Eye (tissue), 1 donor: ENCODE data around the gene TOX2.
A peak's percentile ranks its signal among the peaks of the same experiment; 100 is the strongest.

Experiments
- DNase-seq: peaks from one replicate; pipeline ENCODE4 v3.0.0-alpha.2; 2015

Gene TOX2

DNA sequence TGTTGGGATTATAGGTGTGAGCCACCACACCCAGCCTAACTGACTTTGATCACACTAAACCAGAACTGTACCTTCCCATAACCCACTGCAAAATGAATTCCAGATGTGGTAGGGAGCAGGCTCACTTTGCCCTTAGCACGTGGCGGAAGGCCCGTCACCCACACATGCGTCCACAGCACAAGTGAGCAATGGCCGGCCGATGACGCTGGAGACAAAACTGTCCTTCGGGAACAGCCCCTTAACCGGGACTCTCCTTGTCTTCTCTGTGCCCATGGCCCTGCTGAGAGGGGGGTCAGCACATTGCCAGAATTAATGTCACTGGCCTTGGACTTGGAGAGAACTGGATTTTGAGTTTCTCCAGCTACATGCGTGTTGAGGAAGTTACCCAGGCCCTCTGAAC is 107.2 kb downstream of the TOX2 start:
- DNase-seq = no peak

DNA sequence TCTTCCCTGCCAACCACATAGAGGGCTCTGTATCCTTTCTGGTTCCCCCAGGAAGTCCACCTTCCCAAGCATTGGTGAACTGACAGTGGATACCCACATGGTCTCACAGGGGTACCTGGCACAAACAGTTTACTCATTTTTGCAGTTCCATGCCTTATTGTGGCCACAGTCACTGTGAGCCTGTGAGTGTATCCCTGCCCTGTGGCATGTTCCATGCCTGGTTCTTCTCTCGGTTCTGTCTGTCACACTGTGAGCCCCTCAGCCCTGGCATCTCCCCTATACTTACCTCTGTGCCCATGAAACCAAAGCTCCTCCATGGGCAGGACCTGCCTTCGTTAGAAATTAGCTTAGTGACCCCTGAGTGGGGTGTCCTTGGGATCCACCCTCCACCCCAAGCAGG is 107.8 kb downstream of the TOX2 start:
- no peak for DNase-seq

DNA sequence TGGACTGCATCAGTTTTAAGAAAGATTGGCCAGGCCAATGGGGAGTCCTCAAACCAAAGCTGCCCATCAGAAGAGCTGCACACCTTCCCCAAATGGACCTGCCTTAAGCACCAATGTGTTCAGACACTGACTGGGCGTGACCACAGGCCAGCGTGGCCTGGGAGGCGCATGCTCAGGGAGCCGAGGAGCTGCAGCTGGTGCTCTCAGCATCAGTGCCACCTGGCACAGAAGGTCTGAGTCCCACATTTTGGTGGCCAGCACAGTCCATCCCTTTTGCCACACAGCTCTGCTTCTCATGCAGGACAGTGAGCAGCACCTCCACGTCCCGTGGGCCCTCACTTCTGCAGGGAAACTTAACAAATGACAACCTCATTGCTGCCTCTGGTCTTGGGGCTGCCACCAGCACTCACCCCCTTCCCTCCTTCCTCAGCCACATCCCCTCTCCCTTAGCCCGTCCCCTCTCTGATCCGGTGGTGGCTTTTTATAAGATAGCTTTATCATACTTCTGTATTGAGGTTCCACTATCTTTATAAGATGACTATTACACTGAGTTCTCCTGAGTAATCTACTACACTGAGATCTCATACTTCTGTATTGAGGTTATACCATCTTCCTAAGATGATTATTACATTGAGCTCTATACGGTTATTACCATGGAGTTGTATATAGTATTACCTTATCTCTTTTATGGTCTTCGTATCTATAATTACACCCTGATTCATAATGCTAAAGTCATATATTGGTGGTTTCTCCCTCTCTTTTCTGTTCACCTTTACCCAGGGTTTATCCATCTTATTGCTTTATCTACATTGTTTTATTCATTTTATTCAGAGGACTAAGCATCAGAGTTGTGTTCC is 109.1 kb downstream of the TOX2 start:
- no peak for DNase-seq

DNA sequence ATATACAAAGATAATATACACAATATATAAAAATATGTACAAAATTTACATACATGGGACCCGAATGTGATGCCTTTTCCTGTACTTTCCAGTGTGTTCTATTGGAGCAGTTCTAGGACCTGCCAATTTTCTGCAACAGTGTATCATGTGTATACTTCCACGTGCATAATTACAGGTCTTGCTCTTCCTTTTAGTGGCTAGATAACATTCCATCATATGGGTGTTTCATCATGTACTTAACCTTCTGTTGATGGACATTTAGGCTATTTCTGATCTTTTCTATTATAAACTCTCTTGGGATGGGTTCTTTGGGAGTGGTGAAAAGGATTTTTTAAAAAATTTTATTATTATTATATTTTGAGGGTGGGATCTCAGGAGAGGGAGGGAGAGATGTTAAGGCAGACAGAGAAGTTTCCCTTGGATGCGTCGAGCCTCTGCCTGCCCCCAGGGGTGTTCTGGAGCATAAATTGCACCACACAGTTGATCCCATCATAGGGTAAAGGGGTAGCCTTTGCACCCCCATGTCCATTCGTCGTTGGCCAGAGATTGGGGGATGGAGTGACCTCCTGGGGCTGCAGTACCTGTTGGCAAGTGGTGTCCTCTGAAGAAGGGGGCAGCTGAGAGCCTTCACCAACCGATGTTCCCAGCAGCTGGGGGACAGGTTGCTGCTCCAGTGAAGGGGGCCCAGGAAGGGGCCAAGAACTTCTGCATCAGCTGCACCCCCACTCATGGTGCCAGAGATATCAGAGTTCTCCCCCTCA is 110.3 kb downstream of the TOX2 start:
- no peak for DNase-seq

DNA sequence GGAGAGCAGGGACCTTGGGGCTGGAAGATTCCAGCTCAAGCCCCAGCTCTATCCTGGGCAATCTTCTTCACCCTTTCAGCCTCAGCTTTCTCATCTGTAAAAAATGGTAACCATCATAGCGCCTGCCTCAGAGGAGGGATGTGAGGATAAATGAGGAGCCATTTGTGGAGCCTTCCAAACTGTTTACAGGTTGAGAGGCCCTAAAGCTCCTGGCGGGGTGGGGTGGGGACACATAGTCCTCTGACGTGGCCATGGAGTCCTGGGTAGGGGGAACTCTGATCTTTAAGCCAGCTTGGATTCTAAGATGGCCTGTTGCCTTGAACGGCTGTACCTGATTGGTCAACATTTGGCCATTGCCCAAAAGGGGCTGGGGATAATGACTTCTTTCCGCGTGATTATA is 111.1 kb downstream of the TOX2 start:
- DNase-seq = no peak

DNA sequence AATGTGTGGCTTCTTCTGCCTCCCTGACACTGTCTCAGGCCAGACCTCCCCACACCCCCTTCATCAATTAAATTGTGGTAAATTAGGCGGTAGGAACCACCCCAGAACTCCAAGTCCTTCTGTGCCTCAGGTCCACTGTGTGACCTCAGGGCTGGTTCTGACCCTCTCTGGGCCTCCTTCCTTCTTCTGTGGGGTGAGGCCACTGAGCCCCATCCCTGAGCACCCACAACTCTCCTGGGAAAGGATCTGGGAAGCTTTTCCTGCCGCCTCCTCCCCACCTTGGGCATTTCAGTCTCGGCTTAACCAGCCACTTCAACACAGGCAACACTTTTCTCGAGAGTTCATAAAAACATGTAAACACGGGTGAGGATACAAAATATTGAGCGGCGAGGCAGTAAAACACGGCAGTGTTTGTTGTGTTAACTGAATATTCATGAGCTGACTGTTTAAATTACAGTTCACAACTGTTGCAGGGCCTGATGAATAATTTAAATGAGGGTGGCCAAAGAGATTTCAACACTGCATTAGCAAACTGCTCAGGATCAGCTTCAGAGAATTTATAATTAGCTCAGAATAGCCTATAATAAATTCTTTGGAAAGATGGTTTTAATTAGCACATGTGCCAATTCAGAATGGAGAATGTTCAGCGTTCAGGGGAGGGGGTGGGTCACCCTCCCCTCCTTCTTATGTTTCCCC is 112.1 kb downstream of the TOX2 start:
- peak; percentile 35 for DNase-seq

DNA sequence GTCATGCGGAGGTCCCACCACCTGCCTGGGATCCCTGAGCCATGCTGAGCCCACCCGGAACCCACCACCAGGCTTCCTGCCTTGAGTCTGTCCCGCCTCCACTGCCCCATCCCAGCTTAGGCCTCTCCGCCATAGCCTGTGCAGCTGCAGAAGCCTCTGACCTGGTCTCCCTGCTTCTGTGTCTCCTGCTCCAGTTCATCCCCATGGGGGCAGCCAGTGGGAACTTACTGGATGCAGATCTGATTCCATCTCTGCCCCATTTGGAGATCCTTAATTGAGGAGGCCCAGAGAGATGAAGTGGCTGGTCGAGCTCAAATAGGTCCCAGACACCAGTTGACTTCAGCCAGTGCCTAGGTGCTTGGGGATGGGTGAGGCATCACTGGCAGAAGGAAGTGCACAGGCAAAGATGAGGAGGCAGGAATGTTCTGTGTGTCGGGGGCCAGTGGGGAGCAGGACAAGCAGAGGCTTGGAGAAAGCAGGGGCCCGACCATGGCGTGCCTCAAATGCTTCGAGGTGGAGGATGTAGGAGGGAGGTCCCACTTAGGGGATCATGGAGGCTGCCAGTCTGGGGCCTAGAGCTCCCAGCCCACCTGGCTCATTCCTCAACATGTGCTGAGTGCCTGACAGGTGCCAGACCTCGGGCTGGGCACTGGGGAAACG is 112.8 kb downstream of the TOX2 start:
- DNase-seq = no peak

DNA sequence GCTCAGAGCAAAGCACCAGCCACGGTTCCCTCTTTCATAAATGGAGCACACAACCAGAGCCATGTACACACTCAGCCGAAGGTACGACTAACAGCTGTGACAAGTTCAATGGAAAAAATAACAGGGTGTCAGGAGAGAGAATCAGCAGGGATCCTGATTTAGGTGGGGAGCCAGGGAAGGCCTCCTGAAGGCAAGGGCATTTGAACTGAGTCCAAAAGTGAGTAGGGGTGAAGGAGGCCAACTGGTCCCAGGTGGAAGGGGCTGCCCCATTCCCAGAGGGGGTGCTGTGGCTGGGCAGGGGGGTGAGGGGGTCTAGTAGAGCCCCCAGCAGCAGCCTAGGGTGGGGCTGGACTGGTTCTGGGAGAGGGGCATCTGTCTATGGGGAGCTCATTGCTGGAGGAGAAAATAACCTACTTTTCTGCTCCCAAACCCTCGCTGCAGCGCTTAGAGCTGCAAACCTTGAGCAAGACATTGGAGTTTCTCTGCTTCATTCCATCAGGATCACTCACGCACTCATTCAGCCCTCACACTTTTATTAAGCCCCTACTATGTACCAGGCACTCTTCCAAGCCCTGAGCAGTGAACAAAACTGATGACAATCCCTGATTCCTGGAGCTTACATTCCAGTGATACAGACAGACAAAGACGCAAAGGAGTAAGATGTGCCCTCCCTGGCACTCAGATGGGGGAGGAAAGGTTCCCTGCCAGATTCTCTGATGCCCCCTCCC is 113.5 kb downstream of the TOX2 start:
- no peak for DNase-seq

DNA sequence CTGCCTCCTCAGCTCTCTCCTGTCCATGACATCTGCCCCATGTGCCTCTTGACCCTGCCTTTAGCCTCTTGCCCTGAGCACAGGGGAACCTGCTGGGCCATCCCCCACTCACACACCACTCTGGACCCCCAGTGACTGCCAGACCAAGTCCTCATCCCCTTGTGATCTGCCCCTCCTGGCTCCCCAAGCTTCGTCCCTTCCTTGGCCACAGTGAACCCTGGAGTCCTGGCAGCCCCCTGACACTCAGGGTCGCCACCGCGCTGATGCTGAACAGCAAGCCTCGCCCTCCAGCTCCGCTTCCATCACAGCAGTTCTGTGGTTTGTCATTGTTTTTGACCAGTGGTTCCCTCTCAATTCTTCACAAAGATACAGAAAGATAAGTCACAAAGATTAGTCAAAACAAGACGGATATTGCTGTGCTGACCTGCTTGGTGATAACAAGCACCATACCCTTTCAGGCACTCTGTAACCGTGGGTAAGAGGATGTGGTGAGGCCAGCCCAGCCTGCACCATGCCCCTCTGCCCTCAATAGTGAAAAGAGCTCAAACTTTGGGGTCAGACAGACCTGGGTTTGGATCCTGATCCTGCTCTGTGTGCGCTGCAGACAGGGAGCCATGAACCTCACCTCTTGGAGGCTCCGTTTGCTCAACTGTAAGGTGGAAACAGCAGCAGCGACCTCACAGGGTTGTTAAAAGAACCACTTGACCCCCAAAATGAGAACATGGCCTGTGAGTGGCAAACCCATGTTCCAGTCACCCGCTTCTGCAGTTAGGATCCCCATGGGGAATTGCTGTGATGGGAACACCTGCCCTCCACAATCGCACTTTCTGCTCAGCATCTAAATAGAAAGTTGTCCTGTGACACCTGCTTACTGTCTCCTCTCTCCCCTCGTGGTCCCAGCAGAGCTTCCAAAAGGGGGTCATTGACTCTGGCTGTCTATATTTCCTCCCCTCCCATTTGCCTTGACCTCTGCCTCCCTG is 114.5 kb downstream of the TOX2 start:
- no peak for DNase-seq

DNA sequence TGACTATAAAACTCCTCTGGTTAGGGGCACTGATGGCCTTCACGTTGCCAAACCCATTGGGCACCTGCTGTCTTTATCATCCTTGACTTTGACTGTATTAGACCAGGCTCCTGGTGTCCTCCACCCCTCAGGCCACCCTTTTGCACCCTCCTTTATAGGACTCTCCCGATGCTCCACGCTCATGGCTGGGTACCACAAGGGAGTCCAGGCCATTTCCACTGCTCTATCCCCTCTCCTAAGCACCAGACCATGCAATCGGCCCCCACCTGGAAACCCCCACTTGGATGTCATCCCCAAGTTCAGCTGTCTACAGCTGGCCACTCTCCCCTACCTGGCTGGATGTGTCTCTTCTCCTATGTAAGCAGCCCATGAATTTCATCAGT is 115.2 kb downstream of the TOX2 start:
- no peak for DNase-seq

DNA sequence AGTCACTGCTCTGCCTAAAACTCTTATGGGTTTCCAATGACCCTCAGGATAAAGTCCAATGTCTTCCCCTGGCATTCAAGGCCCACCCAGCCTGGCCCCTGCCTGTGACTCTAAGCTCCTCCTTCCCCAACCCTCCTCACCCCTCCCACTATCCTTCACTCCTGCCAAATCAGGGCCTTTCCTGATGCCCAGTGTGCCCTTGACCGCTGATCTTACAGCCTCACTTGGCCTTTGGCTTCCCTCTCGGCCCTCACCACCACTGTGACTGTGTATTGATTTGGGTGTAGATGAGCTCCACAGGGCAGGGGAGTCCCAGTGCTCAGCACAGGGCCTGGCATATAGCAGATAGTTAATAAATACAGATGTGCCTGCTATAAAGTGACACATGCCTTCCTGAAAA is 115.7 kb downstream of the TOX2 start:
- DNase-seq = no peak

DNA sequence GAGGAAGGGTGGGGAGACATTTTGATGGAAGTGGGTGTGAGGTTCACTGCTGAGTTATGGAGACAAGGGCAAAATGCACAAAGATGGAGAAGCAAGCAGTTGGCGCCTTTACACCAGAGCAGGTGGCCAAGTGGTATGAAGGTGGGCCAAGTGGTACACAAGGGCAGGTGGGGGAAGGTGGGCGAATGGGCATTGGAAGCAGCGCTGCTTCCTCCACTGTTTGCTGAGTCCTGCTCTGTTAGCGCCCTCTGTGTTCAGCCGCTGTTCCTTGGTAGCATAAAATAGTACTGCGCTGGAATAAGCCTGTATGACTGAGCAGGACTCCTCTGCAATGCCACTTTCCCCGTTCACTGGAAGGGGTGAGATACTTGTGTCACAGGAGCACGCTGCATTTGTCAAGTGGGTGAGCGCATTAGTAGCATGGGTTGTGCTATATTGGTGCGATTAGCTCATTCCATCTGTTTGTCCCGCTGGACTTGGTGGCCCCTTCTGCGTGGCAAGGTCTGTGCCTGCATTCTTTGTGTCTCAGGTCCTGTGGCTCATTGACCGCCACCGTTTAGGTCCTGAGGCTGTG is 116.4 kb downstream of the TOX2 start:
- no peak for DNase-seq

DNA sequence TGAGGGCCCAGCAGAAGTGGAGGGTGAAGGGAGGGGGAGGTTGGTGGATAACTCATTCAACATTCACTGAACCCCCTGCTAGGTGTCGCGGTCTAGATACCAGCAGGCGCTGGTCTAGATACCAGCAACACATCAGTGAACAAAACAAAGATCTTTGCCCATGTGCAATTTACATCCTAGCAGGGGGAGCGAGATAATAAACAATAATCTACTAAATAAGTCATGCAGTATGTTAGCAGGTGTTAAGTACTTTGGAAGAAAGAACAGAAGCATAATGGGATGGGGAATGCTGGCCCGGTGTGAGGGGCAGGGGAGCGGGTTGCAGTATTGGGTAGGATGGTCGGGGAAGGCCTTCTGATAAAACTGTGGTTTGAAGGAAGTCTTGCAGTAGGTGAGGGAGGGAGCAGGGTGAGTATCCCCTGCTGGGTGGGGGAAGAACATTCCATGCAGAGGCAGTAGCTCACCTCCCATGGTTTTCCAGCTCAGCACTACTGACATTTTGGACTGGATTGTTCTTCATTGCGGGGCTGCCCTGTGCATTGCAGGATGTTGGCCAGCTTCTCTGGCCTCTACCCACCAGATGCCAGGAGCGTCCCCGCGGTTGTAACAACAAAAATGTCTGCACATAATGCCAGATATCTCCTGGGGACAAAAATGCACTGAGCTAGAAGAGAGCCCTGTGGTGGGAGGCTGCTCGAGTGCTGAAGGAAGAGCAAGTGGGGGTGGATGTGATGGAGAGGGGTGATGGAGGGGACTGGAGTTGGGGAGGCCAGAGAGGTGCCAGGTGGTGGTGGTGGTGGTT is 117.3 kb downstream of the TOX2 start:
- DNase-seq = no peak

DNA sequence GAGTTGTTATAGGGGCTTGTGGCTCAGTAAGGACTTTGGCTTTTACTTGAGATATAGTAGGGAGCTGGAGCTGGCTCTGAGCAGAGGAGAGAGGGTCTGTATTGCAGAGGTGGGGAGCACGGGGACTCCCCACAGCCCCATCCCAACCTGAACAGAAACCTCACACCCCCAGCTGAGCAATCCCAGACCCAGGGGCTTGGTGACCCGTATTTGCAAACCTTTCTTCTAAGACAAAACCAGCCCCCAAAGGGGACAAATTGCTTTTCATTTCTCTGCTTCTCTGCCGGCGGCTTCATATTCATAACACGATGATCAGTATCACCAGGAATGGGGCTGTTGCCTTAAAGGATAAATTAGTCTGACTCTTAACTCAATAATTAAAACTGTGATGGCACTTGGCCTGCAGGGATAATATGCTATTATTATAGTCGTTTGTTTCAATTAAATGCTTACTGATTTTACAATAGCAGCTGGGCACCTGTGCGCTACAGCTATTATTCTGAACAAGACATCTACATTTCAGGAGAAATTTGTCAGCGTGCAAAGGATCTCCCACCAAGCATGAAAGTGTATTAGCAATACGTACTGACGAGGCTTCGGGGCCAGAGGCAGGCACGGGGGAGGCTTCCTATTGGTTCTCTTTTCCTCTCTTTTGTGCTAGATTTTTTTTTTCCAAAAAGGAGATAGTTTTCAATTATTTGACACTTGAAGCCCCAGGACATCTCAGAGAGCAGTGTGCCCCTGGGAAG is 118.1 kb downstream of the TOX2 start:
- peak; percentile 41 for DNase-seq

DNA sequence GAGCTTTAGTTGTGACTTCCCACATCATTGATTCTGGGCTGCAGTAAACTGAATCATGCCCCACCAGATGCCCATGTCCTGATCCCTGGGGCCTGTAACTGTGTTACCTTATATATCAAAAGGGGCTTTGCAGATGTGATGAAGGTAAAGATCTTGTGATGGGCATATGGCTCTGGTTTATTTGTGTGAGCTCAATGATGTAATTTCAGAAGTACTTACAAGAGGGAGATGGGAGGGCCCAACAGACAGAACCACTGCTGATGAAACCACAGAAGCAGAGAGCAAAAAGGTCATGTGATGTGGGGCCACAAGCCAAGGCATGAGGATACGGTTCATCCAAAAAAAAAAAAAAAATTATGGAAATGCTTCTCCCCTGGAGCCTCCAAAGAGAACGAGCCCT is 118.7 kb downstream of the TOX2 start:
- no peak for DNase-seq

DNA sequence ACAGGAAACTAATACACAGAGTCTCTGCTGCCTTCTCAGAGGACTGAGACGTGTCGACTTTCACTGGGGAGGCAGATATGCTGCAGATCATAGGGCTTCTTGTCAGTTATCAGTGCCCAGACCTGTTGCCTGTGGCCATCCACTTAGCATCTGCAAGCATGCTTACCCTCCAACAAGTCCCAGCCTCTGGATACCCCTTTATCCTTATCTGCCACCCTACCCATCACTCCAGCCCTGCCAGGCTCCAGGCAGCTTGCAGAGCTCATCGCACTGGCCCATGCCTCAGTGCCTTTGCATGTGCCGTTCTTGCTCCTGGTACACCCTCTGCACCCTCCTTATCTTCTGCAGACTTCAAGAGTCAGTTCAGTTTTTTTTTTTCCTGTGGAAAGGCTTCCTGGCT is 119.2 kb downstream of the TOX2 start:
- DNase-seq = no peak

DNA sequence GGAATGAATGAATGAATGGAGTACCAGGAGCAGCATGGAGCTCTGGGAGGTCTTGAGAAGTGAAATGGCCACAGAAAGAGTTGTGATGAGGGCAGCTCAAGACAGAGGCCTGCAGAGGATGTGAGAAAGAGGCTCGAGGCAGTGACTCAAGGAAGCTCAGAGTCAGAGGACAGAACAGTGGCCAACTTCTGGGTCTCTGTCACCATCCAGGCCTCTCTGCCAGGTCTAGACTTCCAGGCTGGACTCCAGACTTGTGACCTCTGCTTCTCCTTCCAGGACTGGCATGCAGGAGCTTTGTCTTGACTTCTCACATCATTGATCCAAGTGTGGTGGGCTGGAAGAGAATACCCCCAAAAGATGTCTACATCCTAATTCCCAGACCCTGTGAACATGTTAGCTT is 119.8 kb downstream of the TOX2 start:
- no peak for DNase-seq

DNA sequence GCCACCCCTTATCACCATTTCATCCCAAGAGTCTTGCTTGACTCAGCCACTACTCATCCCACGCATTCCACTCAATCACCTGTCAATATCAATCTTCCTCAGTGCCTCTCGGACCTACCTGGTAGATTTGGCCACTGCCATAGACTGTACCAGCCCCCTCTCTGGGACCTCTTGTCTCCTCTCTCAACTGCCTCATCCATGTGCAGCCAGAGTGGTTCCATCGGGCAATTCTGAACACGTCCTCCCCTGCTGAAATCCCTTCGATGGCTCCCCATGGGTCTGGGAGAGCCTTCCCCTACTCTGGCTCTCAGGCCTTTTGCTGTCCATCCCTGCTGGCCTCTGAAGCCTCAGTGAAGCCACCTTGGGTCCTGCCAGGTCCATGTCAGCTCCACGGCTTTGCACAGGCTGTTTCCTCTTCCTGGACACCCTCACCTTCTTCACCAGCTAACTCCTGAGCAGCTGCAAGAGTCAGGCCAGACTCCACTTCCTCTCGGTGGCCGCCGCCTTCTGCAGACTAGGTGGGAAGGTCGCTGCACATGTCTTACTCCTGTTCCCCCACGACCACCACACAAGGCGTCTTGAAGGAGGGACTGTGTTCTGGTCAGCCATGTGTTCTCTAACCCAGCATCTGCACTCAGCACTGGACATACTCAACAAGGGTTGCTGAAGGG is 120.4 kb downstream of the TOX2 start:
- no peak for DNase-seq

DNA sequence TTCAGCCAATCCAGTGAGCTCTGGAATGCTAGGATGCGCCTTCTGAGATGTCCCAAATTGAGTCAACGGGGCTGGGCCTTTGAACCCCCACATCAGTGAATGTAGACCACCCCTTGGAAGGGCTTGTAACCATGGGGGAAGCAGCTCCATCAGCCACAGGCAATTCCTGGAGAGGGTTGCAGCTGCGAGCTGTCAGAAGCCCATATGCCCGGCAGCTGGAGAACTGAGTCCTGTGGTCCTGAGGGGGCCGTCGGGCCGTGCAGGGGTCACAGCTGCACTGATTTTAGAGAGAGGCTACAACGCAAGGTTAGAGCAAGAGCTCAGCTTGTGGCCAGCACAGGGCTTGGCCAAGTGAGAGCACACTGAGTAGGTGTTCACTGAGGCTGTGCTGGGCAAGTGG is 121.3 kb downstream of the TOX2 start:
- peak; percentile 25 for DNase-seq
